NB4 (cell line): ENCODE results near the gene LVRN.

Experiments
- DNase-seq: peaks from one replicate; pipeline ENCODE4 v3.0.0; 2010; ENCODE audit warnings: low read depth
- H3K4me3 ChIP-seq: one replicate; pipeline ENCODE4 v1.5.1; 2011; ENCODE audit warnings: mild to moderate bottlenecking, low read depth, low read length, moderate library complexity
- CTCF ChIP-seq: IDR thresholded peaks from one replicate; pipeline ENCODE4 v1.5.1; 2012; ENCODE audit warnings: low read depth, low read length
- MYC ChIP-seq: IDR thresholded peaks from 2 replicates; pipeline ENCODE4 v1.6.1; 2011; ENCODE audit warnings: low read depth, low read length
- POLR2A ChIP-seq: IDR thresholded peaks from 2 replicates; pipeline ENCODE4 v1.6.1; 2011; ENCODE audit warnings: mild to moderate bottlenecking; ENCODE audit not compliant: insufficient read length; ENCODE audit errors: extremely low read depth
- TF ChIP-seq, protein P1 (sequence below): IDR thresholded peaks from 2 replicates; pipeline ENCODE4 v1.6.1; 2011; ENCODE audit warnings: low read depth, low read length

The LVRN gene

GRCh38 chr5:115941051-115941675 lies 21.1 kb upstream of the LVRN start:
- no peak overlapping the region for H3K4me3 ChIP-seq
- DNase-seq, result peak; percentile 37
- TF ChIP-seq, protein P1, sequence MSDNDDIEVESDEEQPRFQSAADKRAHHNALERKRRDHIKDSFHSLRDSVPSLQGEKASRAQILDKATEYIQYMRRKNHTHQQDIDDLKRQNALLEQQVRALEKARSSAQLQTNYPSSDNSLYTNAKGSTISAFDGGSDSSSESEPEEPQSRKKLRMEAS, result no peak
- no peak for TF ChIP-seq MYC
- TF ChIP-seq CTCF, result no peak
- no peak for TF ChIP-seq POLR2A

GRCh38 chr5:115944501-115944900 lies 17.8 kb upstream of the LVRN start:
- DNase-seq, result no peak
- no peak overlapping the region for H3K4me3 ChIP-seq

DNA sequence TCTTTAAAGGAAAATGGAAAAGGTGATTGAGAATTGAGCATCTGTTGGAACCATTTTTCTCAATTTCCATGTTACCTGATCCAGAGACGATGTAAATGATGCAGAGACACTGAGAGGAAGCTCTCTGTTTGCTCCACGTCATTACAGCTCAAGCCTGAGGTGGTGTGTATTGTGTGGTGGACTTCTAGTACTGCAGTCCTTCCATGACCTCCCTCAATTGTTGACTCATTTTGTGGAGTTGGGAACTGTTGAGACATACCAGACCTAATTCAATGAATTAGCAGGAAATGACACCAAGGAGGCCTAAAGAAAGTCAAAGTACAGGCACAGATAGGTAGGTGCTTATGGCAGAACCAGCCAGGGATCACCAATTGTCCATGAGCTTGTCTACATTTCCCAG lies 15.6 kb upstream of the LVRN start:
- DNase-seq, result peak; percentile 11
- TF ChIP-seq CTCF (no peak), MYC (no peak), POLR2A (no peak)
- H3K4me3 ChIP-seq, result no peak overlapping the region

More at GRCh38 chr5:115944501-115944900, 17.8 kb upstream of the LVRN start:
- TF ChIP-seq CTCF (no peak), POLR2A (no peak), MYC (no peak)
- TF ChIP-seq, protein P1, result no peak

GRCh38 chr5:115947260-115947659 lies 15.0 kb upstream of the LVRN start:
- TF ChIP-seq, protein P1, result no peak
- no peak for TF ChIP-seq POLR2A
- no peak for TF ChIP-seq CTCF
- TF ChIP-seq MYC, result no peak
- DNase-seq, result no peak
- no peak overlapping the region for H3K4me3 ChIP-seq

- peak; percentile 25 for DNase-seq
- no peak for TF ChIP-seq CTCF
- no peak overlapping the region for H3K4me3 ChIP-seq
Observed at GRCh38 chr5:115948091-115948534, 14.2 kb upstream of the LVRN start.

DNA sequence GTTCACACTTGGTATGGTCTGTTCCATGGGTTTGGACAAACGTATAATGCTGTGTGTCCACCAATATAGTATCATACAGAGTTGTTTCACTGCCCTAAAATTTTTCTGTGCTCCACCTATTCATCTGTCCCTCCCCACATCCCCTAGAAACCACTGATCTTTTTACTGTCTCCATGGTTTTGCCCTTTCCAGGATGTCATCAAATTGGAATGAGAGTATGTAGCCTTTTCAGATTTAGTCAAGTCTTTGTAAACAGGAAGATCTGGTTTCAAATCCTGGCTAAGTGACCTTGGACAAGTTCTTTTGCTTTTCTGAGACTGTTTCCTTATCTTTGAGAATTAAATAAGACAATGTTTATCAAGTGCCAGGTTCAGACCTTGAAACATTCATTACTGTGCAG lies 13.2 kb upstream of the LVRN start:
- TF ChIP-seq, protein P1, result no peak
- TF ChIP-seq CTCF, result no peak
- no peak for TF ChIP-seq POLR2A
- TF ChIP-seq MYC, result no peak
- DNase-seq, result no peak
- no peak overlapping the region for H3K4me3 ChIP-seq
